Measurements from ENCODE around the gene DMPK.
A peak's percentile ranks its signal among the peaks of the same experiment; 100 is the strongest.
"Not testable (repeated sequence)": the region's sequence is repeated elsewhere in the genome, so short reads cannot be mapped to it uniquely, and the experiment has no call there.

Gene DMPK

DNA sequence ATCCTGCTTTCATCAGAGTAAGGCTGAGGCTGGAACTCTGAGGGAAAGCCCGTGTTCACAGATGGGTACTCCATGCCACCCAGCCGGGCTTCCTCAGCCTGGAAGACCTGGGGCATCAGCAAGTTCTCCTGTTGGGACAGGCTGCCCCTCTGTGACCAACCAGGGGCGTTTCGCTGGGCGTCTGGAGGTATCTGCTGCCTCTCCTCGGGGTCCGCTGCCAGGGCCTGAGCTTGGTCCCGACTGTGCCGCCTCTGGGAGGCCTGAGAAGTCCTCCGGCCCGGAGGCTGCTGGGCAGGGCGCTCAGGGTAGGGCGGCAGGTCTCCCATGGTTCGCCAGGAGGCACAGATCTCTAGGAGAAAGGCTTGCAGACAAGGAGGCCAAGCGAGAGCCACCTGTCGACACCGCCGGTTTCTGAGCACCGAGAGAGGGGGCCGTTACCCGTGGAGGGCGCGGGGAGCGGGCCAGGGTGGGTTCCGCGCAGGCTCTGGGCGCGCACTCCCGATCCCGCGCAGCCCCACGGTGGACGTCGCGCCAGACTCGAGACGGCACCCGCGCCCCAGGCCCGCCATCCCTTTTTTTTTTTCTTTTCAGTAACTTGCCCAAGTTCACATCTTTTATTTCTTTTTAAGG lies 32.7 kb upstream of the DMPK start, which contains the start of gene RSPH6A:
Gene RSPH6A (minus strand): TSS at position 458 of the 630 bp plus-strand sequence. CDS start 132 bp downstream, at position 326.
- DNase-seq: no peak

DNA sequence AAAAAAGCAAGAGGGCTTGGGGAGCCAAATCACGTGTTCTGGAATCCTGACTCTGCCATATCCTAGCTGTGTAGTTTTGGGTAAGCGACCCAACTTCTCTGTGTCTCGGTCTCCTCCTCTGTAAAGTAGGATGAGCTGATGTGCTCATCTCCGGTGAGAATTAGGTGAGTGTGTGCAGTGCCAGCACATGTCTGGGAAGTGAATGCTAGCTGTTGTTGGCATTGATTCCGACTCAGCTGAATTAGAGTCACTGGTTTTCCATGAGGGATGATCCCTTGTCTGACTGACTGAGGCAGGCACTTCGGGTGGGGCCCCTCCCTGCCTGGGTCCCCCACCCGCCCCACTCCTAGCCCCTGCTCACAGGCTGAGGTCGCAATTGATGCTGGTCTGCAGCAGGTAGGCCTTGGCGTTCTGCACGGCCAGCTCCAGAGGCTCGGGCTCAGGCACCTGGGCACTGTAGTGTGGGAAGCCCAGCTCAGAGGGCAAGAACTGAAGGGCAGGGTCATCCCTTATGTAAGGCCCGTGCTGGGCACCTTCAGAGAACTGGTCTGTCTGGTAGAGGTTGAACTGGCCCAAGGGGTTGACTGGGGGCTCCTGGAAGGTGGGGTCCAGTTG lies 32.0 kb upstream of the DMPK start:
- no peak for DNase-seq

DNA sequence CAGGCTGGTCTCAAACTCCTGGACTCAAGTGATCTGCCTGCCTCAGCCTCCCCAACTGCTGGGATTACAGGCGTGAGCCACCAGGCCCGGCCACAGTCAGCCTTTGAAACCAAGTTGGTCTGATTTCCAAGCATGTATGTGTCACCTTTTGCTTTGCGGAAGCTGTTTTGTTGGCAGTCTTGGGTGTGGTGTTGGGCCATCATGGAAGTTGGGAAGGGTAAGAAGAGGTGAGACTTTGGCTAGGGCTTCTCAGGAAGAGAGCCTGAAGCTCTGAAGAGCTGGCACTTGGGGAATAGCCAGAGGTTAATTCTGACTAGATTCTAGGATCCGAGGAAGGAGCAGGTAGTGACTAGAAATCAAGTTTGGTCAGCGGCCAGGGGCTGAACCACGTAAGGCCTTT lies 30.0 kb upstream of the DMPK start:
- no peak for DNase-seq

DNA sequence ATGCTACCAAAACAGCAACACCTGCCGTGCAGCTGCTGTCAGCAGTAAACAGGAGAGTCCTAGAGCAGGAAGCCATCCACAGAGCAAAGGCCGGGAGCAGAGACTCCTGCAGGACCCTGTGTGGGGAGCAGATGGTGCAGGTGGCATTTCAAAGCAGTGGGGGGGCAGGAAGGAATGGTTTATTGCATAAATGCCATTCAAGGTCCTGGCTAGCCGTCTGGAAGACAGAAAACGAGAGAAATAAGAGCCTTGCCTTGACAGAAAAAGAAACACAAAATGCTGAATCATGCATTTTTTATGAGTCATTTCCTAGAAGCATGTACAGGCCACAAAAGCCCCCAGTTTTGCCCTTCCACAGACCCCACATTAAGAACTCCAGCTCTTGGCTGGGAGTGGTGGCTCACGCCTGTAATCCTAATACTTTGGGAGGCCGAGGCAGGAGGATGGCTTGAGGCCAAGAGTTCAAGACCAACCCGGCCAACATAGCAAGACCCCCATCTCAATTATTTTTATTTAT lies 27.4 kb upstream of the DMPK start:
- DNase-seq: peak; percentile 77

DNA sequence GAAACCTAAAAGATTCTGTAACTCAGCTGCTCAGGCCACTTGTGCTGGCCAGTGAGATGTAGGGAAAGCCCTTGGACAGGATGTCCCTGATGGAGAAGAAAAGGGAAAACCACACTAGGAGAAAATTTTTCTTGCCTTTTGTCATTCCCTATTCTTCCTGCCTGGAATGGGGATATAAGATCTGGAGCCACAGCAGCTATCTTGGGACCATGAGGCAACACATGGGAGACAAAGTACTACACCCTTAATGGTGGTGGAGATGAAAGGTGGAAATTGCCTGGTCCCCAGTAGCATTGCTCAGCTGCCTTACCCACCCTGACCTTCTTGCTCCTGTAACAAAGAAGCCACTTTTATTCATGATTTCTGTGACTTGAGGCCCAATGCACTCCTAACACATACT lies 23.4 kb upstream of the DMPK start:
- DNase-seq: no peak

DNA sequence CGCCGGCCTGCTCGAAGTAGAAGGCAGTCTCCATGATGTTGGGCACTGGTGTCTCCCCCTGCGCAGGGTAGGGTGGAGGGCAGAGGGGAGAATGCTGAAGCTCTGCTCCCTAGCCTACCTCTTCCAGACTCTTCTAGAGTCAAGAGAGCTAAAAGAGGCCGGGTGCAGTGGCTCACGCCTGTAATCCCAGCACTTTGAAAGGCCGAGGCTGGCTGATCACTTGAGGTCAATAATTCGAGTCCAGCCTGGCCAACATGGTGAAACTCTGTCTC lies 22.6 kb upstream of the DMPK start:
- no peak for DNase-seq

DNA sequence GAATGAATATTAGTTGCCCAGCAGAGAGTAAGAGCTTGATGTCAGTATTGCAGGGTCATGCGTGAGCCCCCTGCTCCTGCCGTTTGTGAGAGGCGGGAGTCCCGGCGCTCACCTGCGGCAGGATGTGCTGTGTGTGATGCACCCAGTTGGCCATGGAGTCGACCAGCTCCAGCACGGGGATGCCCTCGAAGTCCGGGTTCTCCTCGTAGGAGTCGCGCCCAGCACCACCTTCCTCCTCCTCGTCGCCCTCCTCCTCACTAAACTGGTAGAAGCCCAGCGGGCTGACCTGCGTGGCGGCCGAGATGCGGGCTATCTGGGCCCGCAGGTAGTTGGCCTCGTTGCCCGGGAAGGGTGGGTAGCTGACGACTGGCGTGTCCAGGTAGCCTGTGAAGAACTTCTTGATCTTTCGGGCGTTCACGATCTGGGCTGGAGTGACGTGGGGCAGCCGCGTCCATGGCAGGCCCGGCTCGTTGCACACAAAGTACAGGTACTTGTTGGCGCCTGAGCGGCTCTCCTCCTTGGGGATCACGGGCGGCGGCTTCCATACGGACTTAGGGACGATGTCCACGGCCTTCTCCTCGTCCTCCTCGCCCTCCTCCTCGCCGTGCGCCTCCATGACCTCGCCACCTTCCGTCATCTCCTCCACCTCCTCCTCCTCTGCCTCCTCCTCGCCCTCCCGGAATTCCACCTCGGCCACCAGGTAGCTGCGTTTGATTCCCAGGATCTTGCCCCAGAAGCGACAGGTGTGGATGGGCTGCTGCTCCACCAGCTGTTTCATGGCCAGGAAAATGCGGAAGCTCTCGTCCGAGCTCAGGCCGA lies 22.1 kb upstream of the DMPK start:
- no peak for DNase-seq

DNA sequence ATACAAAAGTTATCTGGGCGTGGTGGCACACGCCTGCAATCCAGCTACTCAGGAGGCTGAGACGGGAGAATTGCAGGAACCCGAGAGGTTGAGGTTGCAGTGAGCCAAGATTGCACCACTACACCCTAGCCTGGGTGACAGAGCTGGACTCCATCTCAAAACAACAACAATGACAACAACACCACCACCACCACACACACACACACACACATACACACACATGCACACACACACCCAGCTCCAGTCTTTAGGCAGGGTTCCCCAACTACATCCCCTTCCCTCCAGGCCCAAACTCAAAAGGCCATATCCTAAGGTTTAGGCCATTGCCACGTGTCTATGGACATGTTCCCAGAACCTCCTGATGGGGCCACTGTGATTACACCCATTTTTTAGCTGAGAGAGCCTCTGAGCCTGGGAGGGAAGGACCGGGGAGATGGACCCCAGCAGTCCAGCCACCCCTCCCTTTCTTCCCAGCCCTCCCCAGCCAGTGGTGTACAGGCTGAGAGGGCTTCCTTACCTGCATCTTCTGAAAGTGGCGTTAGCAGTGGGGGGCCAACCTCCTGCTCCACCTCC lies 19.4 kb upstream of the DMPK start:
- no peak for DNase-seq

DNA sequence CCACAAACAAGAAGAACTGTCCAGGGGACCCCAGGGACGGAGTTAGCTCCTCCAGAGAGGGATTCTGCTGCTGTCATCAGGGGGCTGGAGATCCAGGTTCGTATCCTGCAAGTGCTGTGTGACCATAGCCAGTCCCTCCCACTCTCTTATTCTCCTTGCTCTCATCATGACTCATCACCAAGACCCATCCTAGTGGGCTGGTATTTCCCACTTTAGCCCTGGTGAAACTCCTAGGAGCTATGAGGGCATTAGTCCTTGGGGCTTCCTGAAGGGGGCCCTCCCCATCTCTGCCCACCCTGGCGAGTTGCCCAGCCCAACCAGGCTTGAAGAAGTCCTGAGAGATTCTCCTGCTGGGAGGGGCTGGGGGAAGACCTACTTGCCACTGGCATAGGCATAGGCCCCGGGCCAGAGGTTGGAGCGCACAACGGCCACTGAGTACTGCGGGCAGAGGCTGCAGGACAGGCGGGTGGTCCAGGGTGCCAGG lies 17.8 kb upstream of the DMPK start:
- peak; percentile 19 for DNase-seq

DNA sequence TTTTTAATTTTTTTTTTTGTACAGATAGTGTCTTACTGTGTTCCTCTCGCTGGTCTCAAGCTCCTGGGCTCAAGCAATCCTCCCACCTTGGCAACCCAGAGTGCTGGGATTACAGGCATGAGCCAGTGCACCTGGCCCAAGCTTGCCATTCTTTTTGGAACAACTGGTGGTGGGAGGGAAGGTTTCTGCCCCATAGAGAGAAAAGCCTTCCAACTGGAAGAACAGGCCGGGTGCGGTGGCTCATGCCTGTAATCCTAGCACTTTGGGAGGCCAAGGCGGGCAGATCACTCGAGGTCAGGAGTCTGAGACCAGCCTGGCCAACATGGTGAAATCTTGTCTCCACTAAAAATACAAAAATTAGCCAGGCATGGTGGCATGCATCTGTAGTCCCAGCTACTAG lies 17.3 kb upstream of the DMPK start:
- not testable (repeated sequence) for DNase-seq

DNA sequence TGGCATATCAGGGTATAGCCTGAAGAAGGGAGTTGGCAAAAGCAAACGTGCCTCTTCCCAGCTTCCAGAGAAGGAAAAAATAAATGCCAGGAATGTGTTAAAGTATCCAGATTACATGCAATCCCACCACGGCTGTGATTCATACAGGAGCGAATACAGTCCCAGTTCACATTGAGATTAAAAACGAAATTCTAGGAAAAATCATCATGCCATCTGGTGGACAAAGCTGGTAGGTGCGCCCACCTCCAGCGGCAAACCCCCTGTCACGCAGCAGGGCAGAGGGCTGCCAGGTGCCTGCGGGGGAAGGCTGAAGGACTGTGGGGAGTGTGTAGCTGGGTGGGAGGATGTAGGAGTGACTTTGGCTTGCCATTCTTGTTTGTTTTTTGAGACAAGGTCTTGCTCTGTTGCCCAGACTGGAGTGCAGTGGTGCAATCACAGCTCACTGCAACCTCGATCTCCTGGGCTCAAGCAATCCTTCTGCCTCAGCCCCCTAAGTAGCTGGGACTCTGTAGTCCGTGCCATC lies 16.8 kb upstream of the DMPK start:
- peak; percentile 64 for DNase-seq

DNA sequence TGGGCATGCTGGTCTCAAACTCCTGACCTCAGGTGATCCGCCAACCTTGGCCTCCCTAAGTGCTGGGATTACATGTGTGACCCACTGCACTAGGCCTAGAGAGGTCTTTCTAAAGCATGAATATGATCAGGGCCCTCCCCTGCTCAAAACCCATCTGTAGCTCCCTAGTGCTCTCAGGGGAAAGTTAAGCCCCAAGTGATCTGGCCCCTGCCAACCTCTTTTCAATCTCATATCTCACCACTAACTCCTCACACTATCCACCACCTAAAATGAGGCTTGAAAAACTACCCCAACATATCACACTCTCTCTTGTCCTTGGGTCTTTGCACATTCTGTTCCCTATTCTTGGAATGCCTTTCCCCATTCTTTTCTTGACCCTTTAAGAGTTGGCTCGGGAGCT lies 12.3 kb upstream of the DMPK start:
- DNase-seq: no peak

DNA sequence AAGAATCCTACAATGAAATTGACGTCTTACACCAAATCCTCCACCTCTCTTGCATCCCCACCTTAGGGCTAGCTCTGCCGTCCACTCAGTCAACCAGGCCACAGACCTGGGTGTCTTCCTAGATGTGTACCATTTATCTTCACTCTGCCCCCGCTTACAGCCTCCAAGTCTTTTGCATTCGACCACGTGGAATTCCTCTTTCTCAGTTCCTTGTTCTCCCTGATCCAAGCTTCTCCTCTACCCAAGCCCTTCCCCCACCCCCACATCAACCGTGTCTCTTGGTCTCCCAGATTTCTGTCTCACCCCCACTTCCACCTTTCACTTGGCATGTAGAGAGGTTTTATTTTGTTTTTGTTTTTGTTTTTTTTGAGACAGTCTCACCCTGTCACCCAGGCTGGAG lies 11.6 kb upstream of the DMPK start:
- DNase-seq: no peak

DNA sequence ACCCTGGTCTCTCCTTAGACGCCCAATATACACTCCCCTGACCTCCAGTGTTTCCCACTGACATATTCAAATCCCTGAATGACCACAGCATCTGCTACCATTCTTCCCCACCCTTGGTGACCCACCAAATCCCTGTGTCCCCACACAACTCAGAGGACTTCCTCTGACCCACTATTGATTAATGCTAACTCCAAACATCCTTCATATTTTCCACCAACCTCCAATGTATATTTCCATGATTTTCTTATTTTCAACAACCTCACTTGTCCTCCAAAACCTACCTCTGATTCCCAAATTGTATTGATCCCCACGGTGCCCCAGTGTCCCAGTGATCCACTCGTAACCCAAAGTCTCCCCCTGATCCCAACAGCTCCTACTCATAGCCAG lies 10.9 kb upstream of the DMPK start:
- DNase-seq: no peak

DNA sequence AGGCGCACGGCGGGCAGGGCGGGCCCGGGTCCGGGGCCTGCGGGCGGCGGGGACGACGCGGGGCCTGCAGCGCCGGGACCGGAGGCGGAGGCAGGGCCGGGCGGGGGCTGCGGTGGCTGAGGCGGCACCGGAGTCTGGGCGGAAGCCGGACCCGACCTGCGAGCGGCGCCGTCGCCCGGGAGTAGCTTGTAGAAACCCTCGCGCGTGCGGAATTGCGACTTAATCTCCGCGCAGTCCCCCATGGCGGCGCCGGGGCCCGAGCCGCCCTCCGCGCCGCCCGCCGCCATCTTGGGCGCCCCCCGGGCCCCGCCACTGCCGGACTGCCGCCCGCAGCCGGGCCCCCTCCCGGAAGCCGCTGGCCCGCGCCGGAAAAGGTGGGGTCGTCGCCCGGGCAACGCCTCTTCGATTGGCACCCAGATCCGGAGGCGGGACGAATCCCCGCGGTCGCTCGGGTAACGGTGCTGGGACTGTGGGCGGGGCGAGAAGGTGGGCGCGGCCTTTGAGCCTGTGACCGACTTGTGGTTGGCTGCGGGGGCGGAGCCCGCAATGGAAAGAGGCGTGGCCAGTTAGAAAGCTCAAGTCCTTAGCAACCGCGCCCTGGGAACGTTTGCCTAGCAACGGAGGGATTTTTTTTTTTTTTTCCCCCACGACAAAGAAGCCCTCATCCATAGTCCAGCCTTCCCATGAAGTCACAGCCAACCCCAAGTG lies 10.3 kb upstream of the DMPK start, which contains the start of gene DMWD:
Gene DMWD (minus strand): TSS at position 376 of the 708 bp plus-strand sequence. CDS start 89 bp downstream, at position 287.
- peak; percentile 89 for DNase-seq

DNA sequence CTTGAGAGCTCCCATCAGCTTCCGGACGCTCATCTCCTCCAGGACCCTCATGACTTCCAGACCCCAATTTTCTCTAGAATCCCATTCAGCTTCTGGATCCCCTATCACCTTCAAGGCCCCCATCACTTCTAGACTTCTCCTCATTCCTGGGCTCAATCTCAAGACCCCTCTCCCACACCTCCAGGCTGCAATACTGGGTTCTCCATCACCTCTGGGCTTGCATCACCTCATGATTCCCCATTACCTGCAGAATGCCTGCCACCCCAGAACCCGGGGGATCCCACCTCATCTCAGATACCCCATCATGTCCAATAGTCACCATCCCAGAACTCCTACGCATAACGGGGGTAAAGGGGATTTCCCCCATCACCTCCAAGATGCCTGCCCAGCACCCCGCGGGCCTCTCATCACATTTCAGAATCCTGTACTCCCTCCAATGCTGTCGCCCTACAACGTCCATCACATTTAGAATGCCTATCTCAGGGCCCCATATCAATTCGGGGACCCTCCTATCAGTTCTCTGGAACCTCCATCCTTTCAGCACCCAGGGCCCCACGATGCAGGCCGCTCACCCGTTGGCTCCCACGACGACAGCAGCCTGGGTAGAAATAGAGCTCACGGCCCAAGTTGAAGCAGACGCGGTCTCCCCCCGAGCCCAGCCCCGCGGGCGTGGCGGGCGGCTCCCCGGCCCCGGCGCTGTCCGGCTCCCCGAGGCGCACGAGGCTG lies 9.6 kb upstream of the DMPK start:
- DNase-seq: no peak

DNA sequence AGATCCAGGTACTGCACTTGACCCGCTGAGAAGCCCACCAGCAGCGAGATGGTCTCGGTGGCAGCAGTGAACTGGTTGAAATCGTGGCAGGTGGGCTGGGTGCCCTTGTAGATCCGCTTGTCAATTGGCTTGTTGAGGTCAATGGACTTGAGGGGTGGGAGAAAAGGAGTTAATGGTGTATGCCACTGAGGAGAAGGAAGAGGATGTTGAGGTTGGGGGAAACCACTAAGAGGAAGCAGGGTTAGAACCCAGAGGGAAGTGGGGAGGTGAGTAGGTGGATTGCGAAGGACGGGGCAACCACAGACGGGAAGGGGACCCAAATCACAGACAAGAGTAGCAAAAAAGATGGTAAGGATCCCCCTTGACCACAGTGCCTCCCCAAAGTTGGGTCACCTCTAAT lies 8.7 kb upstream of the DMPK start:
- DNase-seq: no peak

DNA sequence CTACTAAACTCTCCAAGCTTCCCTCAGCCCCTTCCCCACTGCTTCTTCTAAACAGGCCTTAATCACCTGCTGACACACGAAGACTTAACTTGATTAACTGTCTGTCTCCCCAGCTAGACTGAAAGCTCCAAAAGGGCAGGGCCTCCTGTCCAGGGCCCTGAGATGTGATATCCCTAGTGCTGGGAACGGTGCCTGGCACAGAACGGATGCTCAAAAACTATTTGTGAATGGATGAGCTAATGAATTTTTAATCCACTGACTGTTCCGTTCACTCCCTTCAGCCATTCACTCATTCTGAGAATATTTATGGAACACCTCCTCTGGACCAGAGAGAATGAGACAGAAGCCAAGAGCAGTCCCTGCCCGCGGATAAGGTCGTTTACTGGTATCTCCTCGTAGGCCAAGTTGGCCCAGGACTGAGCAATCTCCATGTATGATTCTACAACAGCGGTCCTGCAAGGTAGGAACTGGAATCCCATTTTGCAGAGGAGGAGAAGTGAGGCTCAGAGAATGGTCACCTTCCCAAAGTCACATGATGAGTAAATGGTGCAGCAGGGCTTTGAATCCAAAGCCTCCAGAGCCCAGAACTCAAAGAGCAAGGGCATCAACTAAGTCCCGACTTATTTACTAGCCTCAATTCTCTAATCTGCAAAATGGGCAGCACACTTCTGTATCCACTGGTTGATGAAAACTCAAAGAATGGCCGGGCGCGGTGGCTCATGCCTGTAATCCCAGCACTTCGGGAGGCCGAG lies 6.9 kb upstream of the DMPK start:
- no peak for DNase-seq

DNA sequence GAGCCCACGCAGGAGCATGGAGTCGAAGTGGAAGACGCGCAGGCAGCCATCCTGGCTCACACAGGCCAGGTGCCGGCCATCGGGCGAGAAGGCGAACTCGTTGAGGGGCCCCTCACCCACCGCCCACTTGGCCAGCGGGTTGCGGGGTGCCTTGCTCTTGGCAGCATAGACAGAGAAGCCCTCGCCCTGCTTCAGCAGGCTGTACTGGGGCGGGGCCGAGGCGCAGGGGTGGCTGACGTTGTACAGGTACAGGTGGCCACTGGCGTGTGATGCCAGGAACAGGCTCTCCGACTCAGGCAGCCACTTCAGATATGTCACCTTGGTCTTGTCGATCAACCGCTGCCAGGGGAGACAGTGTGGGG lies 4.2 kb upstream of the DMPK start:
- no peak for DNase-seq

DNA sequence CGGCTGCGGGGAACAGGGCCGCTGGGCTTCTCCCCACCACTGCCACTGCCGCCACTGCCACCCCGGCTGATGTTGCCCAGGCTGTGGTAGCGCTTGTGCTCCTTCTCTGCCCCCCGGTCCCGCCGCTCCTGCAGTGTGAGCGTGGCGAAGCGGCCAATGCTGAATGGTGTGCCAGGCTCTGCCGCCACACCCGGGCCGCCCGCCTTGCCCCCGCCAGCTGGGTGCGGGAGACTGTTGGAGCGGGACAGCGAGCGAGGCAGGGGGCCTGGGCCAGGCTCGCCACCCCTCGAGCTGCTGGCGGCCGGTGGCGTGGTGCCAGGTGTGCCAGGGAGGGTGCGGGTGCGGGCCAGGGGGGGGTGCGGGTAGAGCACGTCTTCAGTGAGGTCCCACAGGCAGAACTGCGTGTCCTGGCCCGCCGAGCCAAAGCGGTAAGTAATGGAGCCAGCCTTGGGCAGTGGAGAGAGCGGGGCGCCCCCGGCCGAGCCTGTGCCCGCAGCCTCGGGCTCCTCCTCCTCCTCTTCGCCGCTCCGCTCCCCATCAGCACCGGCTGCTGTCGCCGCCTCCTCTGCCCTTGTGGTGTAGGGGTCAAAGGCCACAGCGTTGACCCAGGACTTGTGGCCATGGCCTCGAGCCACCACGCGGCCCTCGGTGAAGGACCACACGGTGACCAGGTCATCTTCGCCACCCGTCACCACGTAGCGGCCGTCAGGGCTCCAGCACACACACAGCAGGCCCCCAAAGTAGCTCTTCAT lies 3.7 kb upstream of the DMPK start:
- no peak for DNase-seq
